ENCODE data around the gene ZNF423.

DNA sequence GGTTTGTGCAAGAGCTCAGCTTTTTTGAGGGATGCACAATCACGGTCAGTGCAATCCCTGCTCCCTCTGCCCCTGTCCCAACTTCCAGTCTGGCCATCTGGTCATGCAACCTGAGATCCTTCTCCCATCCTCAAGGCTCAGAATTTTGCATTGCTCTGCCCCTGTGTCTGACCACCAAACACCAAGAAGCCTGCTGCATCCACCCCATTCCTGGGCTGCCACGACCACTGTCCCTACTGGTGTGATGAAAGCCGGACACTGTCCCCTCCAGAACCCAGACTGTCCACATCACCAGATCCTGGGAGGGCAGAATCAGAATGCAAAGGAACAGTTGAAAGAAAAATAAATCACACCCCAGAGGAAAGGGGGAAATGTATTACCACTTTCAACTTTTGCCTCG, 251.3 kb downstream of the ZNF423 start:
- TF ChIP-seq, protein P1, sequence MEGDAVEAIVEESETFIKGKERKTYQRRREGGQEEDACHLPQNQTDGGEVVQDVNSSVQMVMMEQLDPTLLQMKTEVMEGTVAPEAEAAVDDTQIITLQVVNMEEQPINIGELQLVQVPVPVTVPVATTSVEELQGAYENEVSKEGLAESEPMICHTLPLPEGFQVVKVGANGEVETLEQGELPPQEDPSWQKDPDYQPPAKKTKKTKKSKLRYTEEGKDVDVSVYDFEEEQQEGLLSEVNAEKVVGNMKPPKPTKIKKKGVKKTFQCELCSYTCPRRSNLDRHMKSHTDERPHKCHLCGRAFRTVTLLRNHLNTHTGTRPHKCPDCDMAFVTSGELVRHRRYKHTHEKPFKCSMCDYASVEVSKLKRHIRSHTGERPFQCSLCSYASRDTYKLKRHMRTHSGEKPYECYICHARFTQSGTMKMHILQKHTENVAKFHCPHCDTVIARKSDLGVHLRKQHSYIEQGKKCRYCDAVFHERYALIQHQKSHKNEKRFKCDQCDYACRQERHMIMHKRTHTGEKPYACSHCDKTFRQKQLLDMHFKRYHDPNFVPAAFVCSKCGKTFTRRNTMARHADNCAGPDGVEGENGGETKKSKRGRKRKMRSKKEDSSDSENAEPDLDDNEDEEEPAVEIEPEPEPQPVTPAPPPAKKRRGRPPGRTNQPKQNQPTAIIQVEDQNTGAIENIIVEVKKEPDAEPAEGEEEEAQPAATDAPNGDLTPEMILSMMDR (IDR thresholded peaks at IDR 0.05), result no peak
- no peak for TF ChIP-seq POLR2A (IDR thresholded peaks at IDR 0.05)

All from right lobe of liver (tissue), 4 donors.